ENCODE measurements around the gene EIF1B. TPM values are rescaled to one million over a fixed set of nuclear protein-coding genes. Genes with fewer than 3 reads are reported as not detected.

EIF1B gene
- total RNA-seq (2014; rRNA removed), result 9.0 and 10.0 TPM in 2 replicates
- percentile 95 among the genes with signal in this experiment for Bru-seq, nascent RNA
- BruChase-seq, experiment 1, labeled RNA remaining after a 6-hour chase, result percentile 99 among the genes with signal in this experiment
- percentile 98 among the genes with signal in this experiment for BruChase-seq, experiment 2, labeled RNA remaining after a 2-hour chase
- long read RNA-seq, transcript EIF1B-201 (4 exons, 1,010 nt), result major isoform, 51 of 81 reads
- long read RNA-seq, partial matches to known transcripts, result 18 of 81 reads
- long read RNA-seq, other reads (novel, unspliced or antisense), result 10 of 81 reads

DNA sequence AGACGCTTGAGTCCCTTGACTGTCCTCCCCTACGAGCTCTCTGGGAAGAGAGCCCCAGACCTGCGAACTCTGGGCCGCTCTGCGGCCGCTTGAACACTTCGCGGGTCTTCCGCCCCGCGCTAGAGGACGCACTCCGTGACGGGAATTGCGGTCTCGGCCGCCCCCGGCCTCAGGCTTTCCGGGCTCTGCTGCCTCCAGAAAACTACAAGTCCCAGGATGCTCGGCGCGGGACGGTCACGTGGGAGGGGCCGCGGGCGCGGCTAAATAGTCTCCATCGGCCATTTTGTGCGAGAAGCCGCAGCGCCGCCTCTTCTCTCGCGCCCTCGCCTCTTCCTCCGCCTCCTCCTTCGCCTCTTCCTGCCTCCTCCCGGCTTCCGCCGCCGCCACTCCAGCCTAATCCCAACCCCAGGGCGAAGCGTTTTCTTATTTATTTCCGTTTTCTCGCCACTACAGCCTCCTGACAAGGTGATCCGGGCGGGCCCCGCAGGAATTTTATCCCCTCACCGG is at the start of gene EIF1B:
TSS of gene EIF1B (plus strand) at position 290 of the 507 bp plus-strand sequence. CDS start 235 bp downstream, outside the sequence.
- DNase-seq (peak; percentile 98), ATAC-seq (peak; percentile 92)
- H3K4me2 ChIP-seq (ENCODE audit: low read length), result peak within 1 kb of the TSS; percentile 86
- H3K27ac ChIP-seq (ENCODE audit: low read length), result peak within 1 kb of the TSS; percentile 25; the same call in 1 of the 2 replicates
- ChIA-PET CTCF (interaction anchor here (0.5 to 1.5 kb wide), 6 partner anchors 8 to 1754 kb away, joined by 3 to 12 read pairs (median 4); no protein-coding TSS in a partner anchor), POLR2A (ENCODE audit: unreplicated experiment) (no interaction called here)
- TF ChIP-seq, protein P1, sequence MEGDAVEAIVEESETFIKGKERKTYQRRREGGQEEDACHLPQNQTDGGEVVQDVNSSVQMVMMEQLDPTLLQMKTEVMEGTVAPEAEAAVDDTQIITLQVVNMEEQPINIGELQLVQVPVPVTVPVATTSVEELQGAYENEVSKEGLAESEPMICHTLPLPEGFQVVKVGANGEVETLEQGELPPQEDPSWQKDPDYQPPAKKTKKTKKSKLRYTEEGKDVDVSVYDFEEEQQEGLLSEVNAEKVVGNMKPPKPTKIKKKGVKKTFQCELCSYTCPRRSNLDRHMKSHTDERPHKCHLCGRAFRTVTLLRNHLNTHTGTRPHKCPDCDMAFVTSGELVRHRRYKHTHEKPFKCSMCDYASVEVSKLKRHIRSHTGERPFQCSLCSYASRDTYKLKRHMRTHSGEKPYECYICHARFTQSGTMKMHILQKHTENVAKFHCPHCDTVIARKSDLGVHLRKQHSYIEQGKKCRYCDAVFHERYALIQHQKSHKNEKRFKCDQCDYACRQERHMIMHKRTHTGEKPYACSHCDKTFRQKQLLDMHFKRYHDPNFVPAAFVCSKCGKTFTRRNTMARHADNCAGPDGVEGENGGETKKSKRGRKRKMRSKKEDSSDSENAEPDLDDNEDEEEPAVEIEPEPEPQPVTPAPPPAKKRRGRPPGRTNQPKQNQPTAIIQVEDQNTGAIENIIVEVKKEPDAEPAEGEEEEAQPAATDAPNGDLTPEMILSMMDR (conservative IDR thresholded peaks at IDR 0.05; ENCODE audit: low read depth, low read length), result peak; percentile 87
- no peak for TF ChIP-seq EZH2 (IDR thresholded peaks at IDR 0.05; ENCODE audit: low read length, unreplicated experiment)
- no peaks in the 10 kb centered on the region for H3K27me3 ChIP-seq (ENCODE audit: low read length)
- H3K4me1 ChIP-seq (ENCODE audit: insufficient read depth, low read length), result peaks cover 14% of the 10 kb centered on the region; the same call in 1 of the 2 replicates
- H3K4me3 ChIP-seq (ENCODE audit: low read length), result peak within 1 kb of the TSS; percentile 93
- H3K36me3 ChIP-seq (ENCODE audit: low read depth, low read length), result peaks cover 17% of the 10 kb centered on the region
- peaks cover 20% of the 10 kb centered on the region for H3K79me2 ChIP-seq (ENCODE audit: low read length)
- H3F3A ChIP-seq (ENCODE audit: low read length, unreplicated experiment), result no peaks in the 10 kb centered on the region
- H3K9me2 ChIP-seq (replicated peaks; ENCODE audit: low read length), result no peaks in the 10 kb centered on the region
- H4K20me1 ChIP-seq (ENCODE audit: low read length), result no peaks in the 10 kb centered on the region
- BruUV-seq (replicated peaks), result no TSS peak
- H3K9me3 ChIP-seq (ENCODE audit: low read length), result no peaks in the 10 kb centered on the region
- H2AFZ ChIP-seq (ENCODE audit: low read length), result peak within 1 kb of the TSS; percentile 96
- H3K9ac ChIP-seq (ENCODE audit: low read length), result peak within 1 kb of the TSS; percentile 90
- intact Hi-C loops (cut with micrococcal nuclease), result loop anchor here (1.0 kb wide), 1 partner anchor 215 kb away; the partner anchor contains the start of gene ZNF621

DNA sequence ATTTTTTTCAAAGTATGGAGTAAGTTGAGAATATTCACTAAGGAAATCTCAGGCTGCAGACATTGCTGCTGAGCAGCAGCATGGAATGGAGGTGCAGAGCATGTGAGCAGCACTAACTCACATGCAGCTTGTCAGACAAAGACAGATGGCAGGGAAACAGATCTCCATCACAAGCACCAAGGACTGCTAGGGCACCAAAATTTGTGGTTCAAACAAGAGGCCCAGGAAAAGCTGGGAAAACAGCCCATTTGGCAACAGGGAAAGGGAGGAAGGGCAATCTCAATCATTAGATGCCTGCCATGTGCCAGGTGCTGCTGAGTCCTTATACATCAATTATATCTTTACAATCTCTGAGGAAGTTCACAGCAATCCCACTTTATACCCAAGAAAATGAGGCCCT is 47.2 kb upstream of the EIF1B start:
- H3K79me2 ChIP-seq (ENCODE audit: low read length), result no peaks in the 10 kb centered on the region
- H3K4me1 ChIP-seq (ENCODE audit: insufficient read depth, low read length), result no peaks in the 10 kb centered on the region
- peaks cover 52% of the 10 kb centered on the region; the same call in 1 of the 2 replicates for H3K27me3 ChIP-seq (ENCODE audit: low read length)
- intact Hi-C loops (cut with micrococcal nuclease), result no loop called here
- H3K27ac ChIP-seq (ENCODE audit: low read length), result no peak overlapping the region
- no peaks in the 10 kb centered on the region for H4K20me1 ChIP-seq (ENCODE audit: low read length)
- no peaks in the 10 kb centered on the region for H3K9me3 ChIP-seq (ENCODE audit: low read length)
- no peak overlapping the region for H2AFZ ChIP-seq (ENCODE audit: low read length)
- DNase-seq (no peak), ATAC-seq (no peak)
- no peak overlapping the region for H3K4me3 ChIP-seq (ENCODE audit: low read length)
- TF ChIP-seq, protein P1 (conservative IDR thresholded peaks at IDR 0.05; ENCODE audit: low read depth, low read length), result no peak
- TF ChIP-seq EZH2 (IDR thresholded peaks at IDR 0.05; ENCODE audit: low read length, unreplicated experiment) (no peak), EZH2phosphoT487 (IDR thresholded peaks at IDR 0.05; ENCODE audit: borderline replicate concordance, low read length) (no peak)
- H3F3A ChIP-seq (ENCODE audit: low read length, unreplicated experiment), result no peaks in the 10 kb centered on the region
- H3K9me2 ChIP-seq (replicated peaks; ENCODE audit: low read length), result no peaks in the 10 kb centered on the region
- POLR2A ChIA-PET (ENCODE audit: unreplicated experiment), result no interaction called here
- CTCF ChIA-PET, result interaction anchor here (0.5 kb wide), 1 partner anchor 17 kb away, joined by 3 read pairs; no protein-coding TSS in a partner anchor
- no peak overlapping the region for H3K4me2 ChIP-seq (ENCODE audit: low read length)
- H3K9ac ChIP-seq (ENCODE audit: low read length), result no peak overlapping the region
- H3K36me3 ChIP-seq (ENCODE audit: low read depth, low read length), result no peaks in the 10 kb centered on the region
- no TSS peak for BruUV-seq (replicated peaks)

DNA sequence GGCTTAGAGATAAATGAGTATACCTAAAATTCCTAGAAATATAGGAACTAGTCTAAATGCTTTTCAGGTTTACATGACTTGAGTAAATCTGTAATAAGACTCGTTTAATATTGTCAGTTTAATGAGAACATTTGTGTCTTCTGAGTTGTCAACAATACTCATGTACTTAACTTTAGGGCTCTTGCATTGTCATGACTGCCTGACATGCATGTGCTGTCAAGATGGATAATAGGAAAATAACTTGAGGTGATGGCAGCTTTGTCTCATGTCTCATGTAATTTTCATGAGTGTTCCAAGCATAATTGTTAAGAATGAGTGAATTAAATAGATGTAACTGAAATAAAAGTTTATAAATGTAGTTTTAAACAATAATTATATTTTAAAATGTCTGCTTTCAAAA is 45.1 kb upstream of the EIF1B start:
- CTCF ChIA-PET, result interaction anchor here (0.6 kb wide), 1 partner anchor 45 kb away, joined by 4 read pairs; no protein-coding TSS in a partner anchor
- H3K27ac ChIP-seq (ENCODE audit: low read length), result no peak overlapping the region
- H3F3A ChIP-seq (ENCODE audit: low read length, unreplicated experiment), result no peaks in the 10 kb centered on the region
- H3K9me2 ChIP-seq (replicated peaks; ENCODE audit: low read length), result no peaks in the 10 kb centered on the region
- H2AFZ ChIP-seq (ENCODE audit: low read length), result no peak overlapping the region
- no TSS peak for BruUV-seq (replicated peaks)
- intact Hi-C loops (cut with micrococcal nuclease), result no loop called here
- no peaks in the 10 kb centered on the region for H3K36me3 ChIP-seq (ENCODE audit: low read depth, low read length)
- POLR2A ChIA-PET (ENCODE audit: unreplicated experiment), result no interaction called here
- no peak overlapping the region for H3K9ac ChIP-seq (ENCODE audit: low read length)
- H3K9me3 ChIP-seq (ENCODE audit: low read length), result no peaks in the 10 kb centered on the region
- H3K4me2 ChIP-seq (ENCODE audit: low read length), result no peak overlapping the region
- TF ChIP-seq, protein P1 (conservative IDR thresholded peaks at IDR 0.05; ENCODE audit: low read depth, low read length), result no peak
- no peak for TF ChIP-seq EZH2 (IDR thresholded peaks at IDR 0.05; ENCODE audit: low read length, unreplicated experiment)
- no peak for TF ChIP-seq EZH2phosphoT487 (IDR thresholded peaks at IDR 0.05; ENCODE audit: borderline replicate concordance, low read length)
- H4K20me1 ChIP-seq (ENCODE audit: low read length), result no peaks in the 10 kb centered on the region
- no peak overlapping the region for H3K4me3 ChIP-seq (ENCODE audit: low read length)
- no peaks in the 10 kb centered on the region for H3K79me2 ChIP-seq (ENCODE audit: low read length)
- H3K4me1 ChIP-seq (ENCODE audit: insufficient read depth, low read length), result no peaks in the 10 kb centered on the region
- ATAC-seq (no peak), DNase-seq (no peak)
- H3K27me3 ChIP-seq (ENCODE audit: low read length), result peaks cover 69% of the 10 kb centered on the region

Measured in PC-3 (cell line).